Psoas muscle (tissue), 8 donors: Measurements from ENCODE around the gene HIF3A. TPM values are rescaled to one million over a fixed set of nuclear protein-coding genes. Genes with fewer than 3 reads are reported as not detected.

Experiments
- ATAC-seq, 4 donors: fragments of 200-7000 bp; cut with Tn5 transposase; one replicate each; pipeline ENCODE4 v1.9.1; 2020; ENCODE audit warnings: moderate library complexity in 3 of 4, mild to moderate bottlenecking in 2 of 4
- DNase-seq, 2 donors: peaks; one replicate each; pipeline ENCODE4 v3.0.0-alpha.2; 2020
- H3K27ac ChIP-seq: fragments of 200-600 bp; one replicate; pipeline ENCODE4 v1.8.0; 2022
- H3K27me3 ChIP-seq, 3 donors: fragments of 200-600 bp in 1 of 3; one replicate each; pipeline versions ENCODE4 v1.6.1 to v1.8.0; 2013 to 2022; ENCODE audit warnings: low read length in 2 of 3, mild to moderate bottlenecking in 2 of 3, moderate library complexity in 1 of 3; ENCODE audit not compliant: insufficient read depth in 3 of 3
- H3K36me3 ChIP-seq, 2 donors: fragments of 200-600 bp in 1 of 2; one replicate each; pipeline versions ENCODE4 v1.6.1 to v1.8.0; 2013 to 2022; ENCODE audit warnings: low read depth in 1 of 2, mild to moderate bottlenecking in 1 of 2, moderate library complexity in 1 of 2; ENCODE audit not compliant: insufficient read depth in 1 of 2
- H3K4me1 ChIP-seq: fragments of 200-600 bp; one replicate; pipeline ENCODE4 v1.8.0; 2022
- H3K4me3 ChIP-seq: fragments of 200-600 bp; one replicate; pipeline ENCODE4 v1.8.0; 2022; ENCODE audit warnings: mild to moderate bottlenecking
- H3K9me3 ChIP-seq: fragments of 200-600 bp; one replicate; pipeline ENCODE4 v1.8.0; 2022
- WGBS, 3 donors: extraction: QIAGEN DNeasy Blood & Tissue Kit; methylation state at CpG; one replicate each; pipeline versions ENCODE4 v1.1.6 to v1.1.7; 2013; 5-methylcytosine and 5-hydroxymethylcytosine counted together
- intact Hi-C, 2 donors: fragments of 100-400 bp; cut with DNase I; formaldehyde crosslinking; loops; one replicate each; pipeline versions ENCODE4 v1.11.0 to v1.14.2; 2022
- polyA plus RNA-seq, 3 donors: library from polyadenylated mRNA; stranded (reverse); fragments of 200-250 nt; gene quantifications; one replicate each; pipeline ENCODE4 v1.2.3, GENCODE V29; 2013
- total RNA-seq, 4 donors: library from RNA; stranded (reverse); fragmentation: NEBNext Ultra II Directional in 2 of 4; extraction: Animal tissue kit (Norgen Biotek cat#: 25700) in 2 of 4; gene quantifications; one replicate each; pipeline versions ENCODE4 v1.2.1 to v1.2.4, GENCODE V29; 2021 to 2023
- TF ChIP-seq, protein P1 (sequence below): fragments of 200-600 bp; IDR thresholded peaks from one replicate; pipeline ENCODE4 v1.8.0; 2022; ENCODE audit warnings: antibody characterized with exemption
- donor health status: healthy with polysubstance abuse.
- donor health status: DM: no; HTN: no; CAD: no; lungs with moderate emphysema.
- donor health status: Bipolar disorder and iron deficiency.
- donor health status: healthy.
- donor health status: DM: yes; HTN: yes; CAD: no.
- donor health status: DM: no; HTN: no; CAD: no.
- donor health status: DM: no; HTN: no; CAD: no.
- donor health status: DM: yes; HTN: yes; CAD: no.

HIF3A gene
- total and polyA plus RNA-seq, 7 donors: 1.6 to 20.4 (median 10.5) TPM

DNA sequence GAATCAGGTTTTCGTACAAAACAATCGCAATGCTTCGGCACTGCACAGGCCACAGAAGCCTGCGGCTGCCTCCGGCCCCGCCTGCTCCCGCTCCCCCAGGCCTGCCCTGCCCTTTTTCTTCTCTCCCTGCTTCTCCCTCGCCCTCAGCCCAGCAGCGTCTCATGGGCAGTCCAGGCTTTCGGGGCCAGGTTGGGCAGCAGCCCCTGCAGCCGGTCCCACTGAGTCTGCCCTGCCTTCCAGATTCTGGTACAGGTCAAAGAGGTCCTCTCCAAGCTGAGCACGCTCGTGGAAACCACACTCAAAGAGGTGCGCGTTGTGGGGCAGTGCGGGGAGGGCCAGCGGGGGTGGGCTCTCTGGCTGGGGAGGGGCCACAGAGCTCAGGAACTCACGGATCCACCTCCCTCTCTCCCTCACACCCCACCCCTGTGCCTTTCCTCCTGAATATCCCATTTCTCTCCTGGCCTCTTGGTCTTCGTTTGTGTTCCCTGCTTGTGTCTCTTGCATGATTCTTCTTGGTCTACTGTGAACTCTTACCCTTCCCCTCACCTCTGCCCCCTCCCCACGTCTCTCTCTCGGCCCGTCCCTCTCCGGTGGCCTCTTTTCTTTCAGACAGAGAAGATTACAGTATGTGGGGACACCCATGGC, 86.5 kb downstream of the HIF3A start:
- DNase-seq (no peak), ATAC-seq (no peak)
- Histone ChIP-seq H3K27me3 (no peaks in the 10 kb centered on the region), H3K27ac (no peak overlapping the region), H3K4me1 (peaks cover 19% of the 10 kb centered on the region), H3K4me3 (no peak overlapping the region), H3K36me3 (peaks cover 3 to 63% of the 10 kb centered on the region in 2 donors), H3K9me3 (no peaks in the 10 kb centered on the region)
- WGBS, 3 donors: 85 to 91% (median 89%) methylated on average over 22 to 23 of the region's 23 CpGs
- TF ChIP-seq, protein P1, sequence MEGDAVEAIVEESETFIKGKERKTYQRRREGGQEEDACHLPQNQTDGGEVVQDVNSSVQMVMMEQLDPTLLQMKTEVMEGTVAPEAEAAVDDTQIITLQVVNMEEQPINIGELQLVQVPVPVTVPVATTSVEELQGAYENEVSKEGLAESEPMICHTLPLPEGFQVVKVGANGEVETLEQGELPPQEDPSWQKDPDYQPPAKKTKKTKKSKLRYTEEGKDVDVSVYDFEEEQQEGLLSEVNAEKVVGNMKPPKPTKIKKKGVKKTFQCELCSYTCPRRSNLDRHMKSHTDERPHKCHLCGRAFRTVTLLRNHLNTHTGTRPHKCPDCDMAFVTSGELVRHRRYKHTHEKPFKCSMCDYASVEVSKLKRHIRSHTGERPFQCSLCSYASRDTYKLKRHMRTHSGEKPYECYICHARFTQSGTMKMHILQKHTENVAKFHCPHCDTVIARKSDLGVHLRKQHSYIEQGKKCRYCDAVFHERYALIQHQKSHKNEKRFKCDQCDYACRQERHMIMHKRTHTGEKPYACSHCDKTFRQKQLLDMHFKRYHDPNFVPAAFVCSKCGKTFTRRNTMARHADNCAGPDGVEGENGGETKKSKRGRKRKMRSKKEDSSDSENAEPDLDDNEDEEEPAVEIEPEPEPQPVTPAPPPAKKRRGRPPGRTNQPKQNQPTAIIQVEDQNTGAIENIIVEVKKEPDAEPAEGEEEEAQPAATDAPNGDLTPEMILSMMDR: no peak
- intact Hi-C loops: no loop called here

DNA sequence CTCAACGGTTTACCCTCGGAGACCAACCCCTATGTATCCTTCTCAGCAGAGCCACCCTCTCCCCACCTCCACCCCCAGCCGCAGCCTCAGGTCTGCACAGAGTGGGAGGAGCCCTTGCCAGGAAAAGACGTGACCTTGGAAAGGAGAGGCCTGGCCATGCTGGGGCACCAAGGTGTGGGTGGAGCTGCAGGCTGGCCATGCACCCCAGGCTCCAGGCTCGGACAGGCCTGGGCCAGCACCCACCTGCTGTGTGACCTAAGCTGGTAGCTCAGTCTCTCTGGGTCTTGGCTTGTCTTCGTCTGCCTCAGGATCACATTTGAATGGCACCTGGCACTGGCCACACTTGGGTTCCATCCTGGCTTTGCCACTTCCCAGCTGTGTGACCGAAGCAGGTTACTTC, 87.0 kb downstream of the HIF3A start:
- Histone ChIP-seq H3K4me3 (no peak overlapping the region), H3K27me3 (no peaks in the 10 kb centered on the region), H3K4me1 (peaks cover 13% of the 10 kb centered on the region), H3K9me3 (no peaks in the 10 kb centered on the region), H3K27ac (no peak overlapping the region), H3K36me3 (peaks cover 6 to 69% of the 10 kb centered on the region in 2 donors)
- ATAC-seq: peak in 1 of 4 donors; percentile 10
- intact Hi-C loops: no loop called here
- 79 to 83% (median 82%) methylated on average over 7 of the region's 7 CpGs for WGBS, 3 donors
- TF ChIP-seq, protein P1: no peak
- no peak for DNase-seq

DNA sequence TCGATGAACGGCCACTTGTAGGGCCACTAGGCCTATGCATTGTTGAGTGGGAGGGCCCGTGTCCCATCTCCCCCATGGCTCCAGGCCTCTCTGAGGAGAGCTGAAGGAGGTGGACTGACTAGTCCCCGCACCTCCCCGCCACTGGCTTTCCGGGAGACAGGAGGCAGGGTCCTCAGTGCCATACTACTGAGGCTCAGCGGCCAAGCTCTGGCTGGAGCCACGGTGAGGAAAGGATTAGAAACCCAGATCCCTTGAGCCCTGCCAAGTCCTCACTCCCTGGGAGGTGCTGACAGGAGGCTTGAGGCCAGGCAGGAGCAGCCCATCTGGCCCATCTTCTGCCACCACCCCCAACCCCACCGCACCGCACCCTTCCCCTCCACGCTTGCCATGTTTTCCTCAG, 87.6 kb downstream of the HIF3A start:
- DNase-seq: no peak
- Histone ChIP-seq H3K4me3 (no peak overlapping the region), H3K9me3 (no peaks in the 10 kb centered on the region), H3K36me3 (peaks cover 6 to 73% of the 10 kb centered on the region in 2 donors), H3K4me1 (peaks cover 8% of the 10 kb centered on the region), H3K27ac (no peak overlapping the region), H3K27me3 (no peaks in the 10 kb centered on the region)
- TF ChIP-seq, protein P1: no peak
- WGBS, 3 donors: 82 to 88% (median 87%) methylated on average over 11 of the region's 11 CpGs
- intact Hi-C loops: no loop called here
- peak in 1 of 4 donors; percentile 19 for ATAC-seq

- Histone ChIP-seq H3K27ac (no peak overlapping the region), H3K4me3 (no peak overlapping the region), H3K4me1 (no peaks in the 10 kb centered on the region), H3K27me3 (no peaks in the 10 kb centered on the region), H3K9me3 (no peaks in the 10 kb centered on the region), H3K36me3 (peaks cover 6 to 85% of the 10 kb centered on the region in 2 donors)
- TF ChIP-seq, protein P1: no peak
- ATAC-seq (no peak), DNase-seq (no peak)
- intact Hi-C loops: no loop called here
- whole genome bisulfite sequencing, 3 donors: 85 to 87% (median 85%) methylated on average over 11 of the region's 11 CpGs
Observed at GRCh38 chr19:46385636-46386035, 88.8 kb downstream of the HIF3A start.

DNA sequence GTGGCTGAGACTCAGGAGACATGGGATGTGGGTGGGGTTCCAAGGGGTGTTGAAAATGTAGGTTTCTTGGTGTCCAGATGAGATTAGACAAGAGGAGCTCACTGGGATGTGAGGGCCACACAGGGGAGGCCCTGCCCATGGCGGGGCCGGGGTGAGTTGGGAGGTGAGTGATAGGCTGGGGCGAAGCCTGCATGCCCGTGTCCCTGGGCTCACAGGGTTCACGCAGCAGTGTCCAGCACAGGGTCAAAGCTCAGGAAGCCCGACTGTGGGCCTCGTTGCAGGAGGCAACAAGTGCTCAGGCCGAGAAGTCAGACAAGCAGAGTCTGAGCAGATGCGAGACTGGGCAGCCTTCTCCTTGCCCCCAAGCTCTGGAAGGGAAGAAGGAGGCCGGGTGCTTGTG, 89.3 kb downstream of the HIF3A start:
- Histone ChIP-seq H3K4me1 (no peaks in the 10 kb centered on the region), H3K36me3 (peaks cover 6 to 90% of the 10 kb centered on the region in 2 donors), H3K27me3 (no peaks in the 10 kb centered on the region), H3K9me3 (no peaks in the 10 kb centered on the region), H3K4me3 (no peak overlapping the region), H3K27ac (no peak overlapping the region)
- WGBS, 3 donors: 88 to 95% (median 94%) methylated on average over 9 to 10 of the region's 10 CpGs
- DNase-seq (no peak), ATAC-seq (no peak)
- intact Hi-C loops: no loop called here
- TF ChIP-seq, protein P1: no peak
